K562 (cell line): ENCODE measurements around the gene TPK1. TPM values are rescaled to one million over a fixed set of nuclear protein-coding genes. Genes with fewer than 3 reads are reported as not detected.

Experiments used
- ATAC-seq: fragments of 200-7000 bp; cut with Tn5 transposase; 3 replicates; pipeline ENCODE4 v1.9.1; 2020; ENCODE audit warnings: moderate library complexity
- BruUV-seq: library from RNA; stranded (reverse); fragments of 400-500 nt; replicated peaks from 2 replicates; lab custom pipeline; 2021; lab: Mats Ljungman, UMichigan
- CTCF ChIA-PET: fragments of 300-600 bp; formaldehyde crosslinking; extraction: SDS; loops from one replicate; lab custom pipeline; 2021; ENCODE audit warnings: low intra/inter-chr PET ratio; lab: Yijun Ruan, JAX
- POLR2A ChIA-PET: fragments of 300-600, 350-650 bp; sonication (Branson Sonifier 250); formaldehyde crosslinking; extraction: SDS; loops from one replicate; lab custom pipeline; 2021; ENCODE audit warnings: antibody characterized with exemption, inconsistent platforms; lab: Yijun Ruan, JAX
- DNase-seq, 4 experiments: peaks; one replicate each; pipeline versions ENCODE4 v3.0.0 to v3.0.0-alpha.2; 2011 to 2018; ENCODE audit warnings: low spot score in 3 of 4, mixed read lengths in 3 of 4; ENCODE audit errors: extremely low read depth in 1 of 4
- FAIRE-seq: peaks from 2 replicates; lab custom pipeline; 2011; peaks lifted over from hg19 to GRCh38; lab: Jason Lieb, UNC
- H2AFZ ChIP-seq: 2 replicates; pipeline ENCODE4 v1.6.0; 2011; ENCODE audit warnings: low read depth, low read length, control low read depth, inconsistent platforms
- H3K27ac ChIP-seq: fragments of 200-600 bp; 3 replicates; pipeline ENCODE4 v1.8.0; 2011; ENCODE audit warnings: low read depth, mild to moderate bottlenecking, control low read depth, inconsistent platforms, low read length, moderate library complexity, mixed read lengths; ENCODE audit errors: extremely low read depth
- H3K27me3 ChIP-seq, 2 experiments: fragments of 300-600 bp in 1 of 2; 2 replicates in 1 of 2; 3 replicates in 1 of 2; pipeline versions ENCODE4 v1.6.0 to v1.8.0; 2011; ENCODE audit warnings: inconsistent platforms in 2 of 2, low read length in 2 of 2, mild to moderate bottlenecking in 1 of 2, mixed read lengths in 1 of 2, moderate library complexity in 1 of 2; ENCODE audit not compliant: control insufficient read depth in 2 of 2, insufficient read depth in 2 of 2
- H3K36me3 ChIP-seq: fragments of 300-600 bp; 3 replicates; pipeline ENCODE4 v1.8.0; 2011; ENCODE audit warnings: mild to moderate bottlenecking, low read length, inconsistent platforms; ENCODE audit not compliant: control insufficient read depth, insufficient read depth
- H3K4me1 ChIP-seq, 2 experiments: fragments of 200-600 bp in 1 of 2; replicated peaks in 1 of 2; 2 replicates in 1 of 2; 3 replicates in 1 of 2; pipeline versions ENCODE4 v1.5.1 to v1.8.0; 2011; ENCODE audit warnings: inconsistent platforms in 2 of 2, low read length in 2 of 2, mild to moderate bottlenecking in 1 of 2, mixed read lengths in 1 of 2, moderate library complexity in 1 of 2; ENCODE audit not compliant: control insufficient read depth in 2 of 2, insufficient read depth in 2 of 2
- H3K4me2 ChIP-seq: 2 replicates; pipeline ENCODE4 v1.6.1; 2011; ENCODE audit warnings: low read length, control low read depth, inconsistent platforms, mixed read lengths; ENCODE audit not compliant: insufficient read depth
- H3K4me3 ChIP-seq: fragments of 200-600 bp; sonication (generic), shearing (Covaris generic); 2 replicates; pipeline ENCODE4 v1.5.1; 2016; ENCODE audit warnings: control low read depth, inconsistent platforms
- H3K79me2 ChIP-seq: fragments of 200-600 bp; 3 replicates; pipeline ENCODE4 v1.8.0; 2011; ENCODE audit warnings: low read length, inconsistent platforms; ENCODE audit not compliant: control insufficient read depth, insufficient read depth
- H3K9ac ChIP-seq, 2 experiments: 2 replicates each; pipeline versions ENCODE4 v1.6.0 to v1.6.1; 2011; ENCODE audit warnings: low read depth in 2 of 2, low read length in 2 of 2, control low read depth in 1 of 2, inconsistent platforms in 1 of 2, mild to moderate bottlenecking in 1 of 2, mixed read lengths in 1 of 2; ENCODE audit not compliant: insufficient read depth in 1 of 2
- H3K9me1 ChIP-seq: one replicate; pipeline ENCODE4 v1.6.0; 2011; ENCODE audit warnings: inconsistent platforms, mild to moderate bottlenecking, low read length, moderate library complexity; ENCODE audit not compliant: control insufficient read depth, insufficient read depth
- H3K9me3 ChIP-seq: replicated peaks from 2 replicates; pipeline ENCODE4 v1.5.1; 2011; ENCODE audit warnings: low read depth, low read length, inconsistent platforms; ENCODE audit not compliant: control insufficient read depth, insufficient read depth
- H4K20me1 ChIP-seq: replicated peaks from 2 replicates; pipeline ENCODE4 v1.6.1; 2011; ENCODE audit warnings: low read length, inconsistent platforms, mixed read lengths; ENCODE audit not compliant: control insufficient read depth, insufficient read depth
- CHD2 ChIP-seq: IDR thresholded peaks from 2 replicates; pipeline ENCODE4 v1.6.1; 2011; ENCODE audit warnings: low read depth, low read length
- EWSR1 ChIP-seq: fragments of 450-650 bp; IDR thresholded peaks from 2 replicates; pipeline ENCODE4 v1.6.1; 2018; ENCODE audit warnings: borderline replicate concordance, mild to moderate bottlenecking, low read depth, moderate library complexity; ENCODE audit not compliant: partially characterized antibody
- NUFIP1 ChIP-seq: fragments of 450-650 bp; IDR thresholded peaks from 2 replicates; pipeline ENCODE4 v1.6.1; 2018; ENCODE audit not compliant: partially characterized antibody
- PTTG1 ChIP-seq: fragments of 450-650 bp; IDR thresholded peaks from 2 replicates; pipeline ENCODE4 v1.6.1; 2016; ENCODE audit warnings: low read depth, mild to moderate bottlenecking, missing genetic modification characterization, missing compliant biosample characterization
- WGBS: fragments of 100-300 bp; shearing (Covaris generic); methylation state at CpG from one replicate; pipeline ENCODE4 v1.1.6; 2016; ENCODE audit warnings: low coverage, mixed read lengths; ENCODE audit not compliant: insufficient coverage; ENCODE audit errors: missing lambda C conversion rate; 5-methylcytosine and 5-hydroxymethylcytosine counted together
- in situ Hi-C: fragments of 300-500 bp; cut with MboI; formaldehyde crosslinking; loops from 4 replicates; pipeline ENCODE4 v1.15.0; 2018; ENCODE audit warnings: inconsistent platforms, mixed read lengths
- intact Hi-C: fragments of 100-400 bp; cut with micrococcal nuclease; formaldehyde crosslinking; loops from 2 replicates; pipeline ENCODE4 v1.14.2; 2022
- polyA plus RNA-seq, 8 experiments: library from polyadenylated mRNA; depleted of rRNA in 4 of 8; stranded (reverse) in 5 of 8; unstranded in 3 of 8; fragments of >200 nt; fragmentation: Nextera tagmentation in 2 of 8; fragmentation: Illumina TruSeq in 1 of 8; extraction: Ambion mirVana in 2 of 8; extraction: Trizol in 1 of 8; gene quantifications; 2 replicates each; pipeline versions ENCODE4 v1.2.1 to v1.2.3, GENCODE V29; 2011 to 2014; ENCODE audit warnings: inconsistent platforms in 1 of 8, missing spikeins in 1 of 8
- total RNA-seq, 7 experiments: library from RNA; depleted of rRNA in 6 of 7; stranded (reverse); fragments of >200 nt in 6 of 7; fragmentation: Illumina TruSeq in 2 of 7; extraction: Trizol in 2 of 7; gene quantifications; 2 replicates each; pipeline versions ENCODE4 v1.2.1 to v1.2.3, GENCODE V29; 2011 to 2021; ENCODE audit warnings: low replicate concordance in 1 of 7
- TF ChIP-seq, protein P1 (sequence below): fragments of 450-650 bp; formaldehyde crosslinking; IDR thresholded peaks from 2 replicates; pipeline ENCODE4 v1.4.0; 2020; ENCODE audit warnings: mild to moderate bottlenecking
- TF ChIP-seq, protein P2 (sequence below), 2 experiments: IDR thresholded peaks; 2 replicates each; pipeline ENCODE4 v1.6.1; 2012; ENCODE audit warnings: improper control_type of control experiment in 2 of 2, low read depth in 2 of 2, low read length in 2 of 2, borderline replicate concordance in 1 of 2

Gene TPK1
- total and polyA plus RNA-seq, 9 of the 15 experiments (the other 6 are each of a cell fraction or from before 2014, with no cell fraction given) = 5.1 to 16.2 (median 9.2) TPM

DNA sequence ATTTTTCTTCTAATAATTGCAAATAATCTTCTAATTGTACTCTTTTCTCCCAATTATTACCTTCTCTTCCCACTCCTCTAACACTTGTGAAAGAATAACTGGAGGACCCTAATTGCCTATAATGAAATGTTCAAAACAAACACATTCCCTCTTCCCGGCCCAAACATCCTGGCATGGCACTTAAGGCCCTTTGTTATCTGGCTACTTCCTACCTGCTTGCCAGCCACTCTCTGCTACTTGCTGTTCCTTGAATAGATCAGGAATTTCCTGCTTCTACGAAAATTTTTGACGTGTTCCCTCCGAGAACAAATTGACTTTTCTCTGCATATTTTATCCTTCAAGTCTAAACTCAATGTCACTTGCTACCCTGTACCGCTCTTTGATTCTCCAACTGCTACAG is 376.2 kb downstream of the TPK1 start:
- Histone ChIP-seq H3K9ac (no peak overlapping the region), H3K36me3 (no peaks in the 10 kb centered on the region), H2AFZ (no peak overlapping the region), H3K27me3 (no peaks in the 10 kb centered on the region), H3K4me2 (no peak overlapping the region), H4K20me1 (no peaks in the 10 kb centered on the region), H3K27ac (no peak overlapping the region), H3K9me1 (no peaks in the 10 kb centered on the region), H3K9me3 (no peaks in the 10 kb centered on the region), H3K4me1 (no peaks in the 10 kb centered on the region), H3K4me3 (no peak overlapping the region), H3K79me2 (no peaks in the 10 kb centered on the region)
- under 1% methylated on average over 5 of the region's 5 CpGs for WGBS
- FAIRE-seq (no peak), ATAC-seq (no peak), DNase-seq (no peak)
- intact Hi-C loops (no loop called here), in situ Hi-C loops (no loop called here)
- no peak for TF ChIP-seq PTTG1 (tag)
- ChIA-PET POLR2A (no interaction called here), CTCF (no interaction called here)
- no TSS peak for BruUV-seq

DNA sequence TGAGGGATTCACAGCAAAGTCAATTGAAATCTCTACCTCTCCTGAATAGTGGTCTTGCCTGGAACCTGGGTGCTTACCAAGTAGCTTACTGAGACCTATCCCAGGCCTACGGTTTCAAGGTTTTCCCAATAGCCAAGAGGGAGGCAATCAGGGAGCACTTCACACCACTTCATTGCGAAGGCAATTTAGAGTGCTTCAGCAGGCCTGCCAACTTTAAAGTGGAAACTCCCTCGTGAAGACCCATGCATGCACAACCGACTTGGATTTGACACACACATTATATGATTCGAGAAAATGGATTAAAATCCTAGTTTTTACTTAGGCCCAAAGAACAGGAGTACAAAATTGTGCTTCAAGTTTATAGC is 380.8 kb downstream of the TPK1 start:
- H3K27me3 ChIP-seq = no peaks in the 10 kb centered on the region
- intact Hi-C loops = no loop called here
- H3K9me3 ChIP-seq = no peaks in the 10 kb centered on the region
- H3K9ac ChIP-seq = no peak overlapping the region
- 1% methylated on average over 5 of the region's 5 CpGs for WGBS
- H3K27ac ChIP-seq = no peak overlapping the region
- no peaks in the 10 kb centered on the region for H3K9me1 ChIP-seq
- in situ Hi-C loops = no loop called here
- CTCF ChIA-PET = no interaction called here
- no peaks in the 10 kb centered on the region for H3K36me3 ChIP-seq
- no peak overlapping the region for H3K4me2 ChIP-seq
- H2AFZ ChIP-seq = no peak overlapping the region
- no peaks in the 10 kb centered on the region for H3K4me1 ChIP-seq
- no TSS peak for BruUV-seq
- ATAC-seq = no peak
- H3K79me2 ChIP-seq = no peaks in the 10 kb centered on the region
- POLR2A ChIA-PET = no interaction called here
- FAIRE-seq = no peak
- no peak for DNase-seq
- TF ChIP-seq CHD2 (no peak), EWSR1 (no peak), NUFIP1 (no peak)
- TF ChIP-seq, protein P1, sequence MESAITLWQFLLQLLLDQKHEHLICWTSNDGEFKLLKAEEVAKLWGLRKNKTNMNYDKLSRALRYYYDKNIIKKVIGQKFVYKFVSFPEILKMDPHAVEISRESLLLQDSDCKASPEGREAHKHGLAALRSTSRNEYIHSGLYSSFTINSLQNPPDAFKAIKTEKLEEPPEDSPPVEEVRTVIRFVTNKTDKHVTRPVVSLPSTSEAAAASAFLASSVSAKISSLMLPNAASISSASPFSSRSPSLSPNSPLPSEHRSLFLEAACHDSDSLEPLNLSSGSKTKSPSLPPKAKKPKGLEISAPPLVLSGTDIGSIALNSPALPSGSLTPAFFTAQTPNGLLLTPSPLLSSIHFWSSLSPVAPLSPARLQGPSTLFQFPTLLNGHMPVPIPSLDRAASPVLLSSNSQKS (CRISPR knock-in tag) = no peak
- TF ChIP-seq, protein P2, sequence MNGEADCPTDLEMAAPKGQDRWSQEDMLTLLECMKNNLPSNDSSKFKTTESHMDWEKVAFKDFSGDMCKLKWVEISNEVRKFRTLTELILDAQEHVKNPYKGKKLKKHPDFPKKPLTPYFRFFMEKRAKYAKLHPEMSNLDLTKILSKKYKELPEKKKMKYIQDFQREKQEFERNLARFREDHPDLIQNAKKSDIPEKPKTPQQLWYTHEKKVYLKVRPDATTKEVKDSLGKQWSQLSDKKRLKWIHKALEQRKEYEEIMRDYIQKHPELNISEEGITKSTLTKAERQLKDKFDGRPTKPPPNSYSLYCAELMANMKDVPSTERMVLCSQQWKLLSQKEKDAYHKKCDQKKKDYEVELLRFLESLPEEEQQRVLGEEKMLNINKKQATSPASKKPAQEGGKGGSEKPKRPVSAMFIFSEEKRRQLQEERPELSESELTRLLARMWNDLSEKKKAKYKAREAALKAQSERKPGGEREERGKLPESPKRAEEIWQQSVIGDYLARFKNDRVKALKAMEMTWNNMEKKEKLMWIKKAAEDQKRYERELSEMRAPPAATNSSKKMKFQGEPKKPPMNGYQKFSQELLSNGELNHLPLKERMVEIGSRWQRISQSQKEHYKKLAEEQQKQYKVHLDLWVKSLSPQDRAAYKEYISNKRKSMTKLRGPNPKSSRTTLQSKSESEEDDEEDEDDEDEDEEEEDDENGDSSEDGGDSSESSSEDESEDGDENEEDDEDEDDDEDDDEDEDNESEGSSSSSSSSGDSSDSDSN (IDR thresholded peaks at IDR 0.05; ENCODE audit: borderline replicate concordance in 1 of 2, low read depth in 2 of 2, low read length in 2 of 2) = no peak
- H4K20me1 ChIP-seq = no peaks in the 10 kb centered on the region
- no peak overlapping the region for H3K4me3 ChIP-seq
